HepG2 (cell line): ENCODE results near the gene TPSD1. TPM values are rescaled to one million over a fixed set of nuclear protein-coding genes. Genes with fewer than 3 reads are reported as not detected.

Source experiments
- ATAC-seq: fragments of 200-7000 bp; cut with Tn5 transposase; 3 replicates; pipeline ENCODE4 v1.9.1; 2020; ENCODE audit warnings: mild to moderate bottlenecking, moderate library complexity
- BruUV-seq: library from RNA; stranded (reverse); fragments of 400-500 nt; replicated peaks from 2 replicates; lab custom pipeline; 2021; lab: Mats Ljungman, UMichigan
- CTCF ChIA-PET: fragments of 300-600 bp; formaldehyde crosslinking; extraction: SDS; loops from one replicate; lab custom pipeline; 2021; ENCODE audit warnings: low total read pairs, inconsistent platforms, low intra/inter-chr PET ratio; lab: Yijun Ruan, JAX
- POLR2A ChIA-PET: fragments of 350-600 bp; sonication (Branson Sonifier 250); formaldehyde crosslinking; loops from one replicate; lab custom pipeline; 2020; ENCODE audit warnings: antibody characterized with exemption, inconsistent platforms; lab: Yijun Ruan, JAX
- DNase-seq: peaks from one replicate; pipeline ENCODE4 v3.0.0-alpha.2; 2015; ENCODE audit warnings: low spot score
- FAIRE-seq: peaks from 3 replicates; lab custom pipeline; 2011; peaks lifted over from hg19 to GRCh38; lab: Jason Lieb, UNC
- H2AFZ ChIP-seq: one replicate; pipeline ENCODE4 v1.6.1; 2011; ENCODE audit warnings: low read length, inconsistent platforms
- H3K27ac ChIP-seq: fragments of 300-600 bp; 3 replicates; pipeline ENCODE4 v1.8.0; 2011; ENCODE audit warnings: mixed run types, mild to moderate bottlenecking, mixed read lengths, low read length, inconsistent platforms; ENCODE audit not compliant: insufficient read depth; ENCODE audit errors: extremely low read length
- H3K27me3 ChIP-seq, 2 experiments: fragments of 200-600 bp in 1 of 2; 2 replicates in 1 of 2; 3 replicates in 1 of 2; pipeline versions ENCODE4 v1.6.0 to v1.8.0; 2011; ENCODE audit warnings: low read length in 2 of 2, mild to moderate bottlenecking in 2 of 2, moderate library complexity in 2 of 2, inconsistent platforms in 1 of 2; ENCODE audit not compliant: insufficient read depth in 2 of 2, control insufficient read depth in 1 of 2
- H3K36me3 ChIP-seq, 2 experiments: fragments of 200-600 bp in 1 of 2; replicated peaks in 1 of 2; 2 replicates in 1 of 2; 3 replicates in 1 of 2; pipeline versions ENCODE4 v1.5.1 to v1.8.0; 2011; ENCODE audit warnings: low read length in 2 of 2, inconsistent platforms in 1 of 2; ENCODE audit not compliant: insufficient read depth in 2 of 2, control insufficient read depth in 1 of 2
- H3K4me1 ChIP-seq: 2 replicates; pipeline ENCODE4 v1.5.1; 2012; ENCODE audit warnings: low read length, inconsistent platforms; ENCODE audit not compliant: insufficient read depth
- H3K4me2 ChIP-seq: 2 replicates; pipeline ENCODE4 v1.6.0; 2011; ENCODE audit warnings: low read depth, low read length, inconsistent platforms
- H3K4me3 ChIP-seq, 3 experiments: fragments of 200-600 bp in 1 of 3; sonication (generic), shearing (Covaris generic) in 1 of 3; replicated peaks in 1 of 3; 2 replicates each; pipeline ENCODE4 v1.5.1; 2011 to 2016; ENCODE audit warnings: low read length in 3 of 3, inconsistent platforms in 2 of 3, low read depth in 2 of 3, mild to moderate bottlenecking in 2 of 3, control low read depth in 1 of 3, mixed read lengths in 1 of 3; ENCODE audit not compliant: insufficient read depth in 1 of 3
- H3K79me2 ChIP-seq: one replicate; pipeline ENCODE4 v1.6.1; 2011; ENCODE audit warnings: low read length, inconsistent platforms; ENCODE audit not compliant: insufficient read depth
- H3K9ac ChIP-seq: 2 replicates; pipeline ENCODE4 v1.6.0; 2011; ENCODE audit warnings: mild to moderate bottlenecking, low read depth, low read length, inconsistent platforms; ENCODE audit not compliant: insufficient read depth
- H3K9me3 ChIP-seq: 2 replicates; pipeline ENCODE4 v1.5.1; 2012; ENCODE audit warnings: mild to moderate bottlenecking, low read length
- H4K20me1 ChIP-seq: 2 replicates; pipeline ENCODE4 v1.6.0; 2011; ENCODE audit warnings: inconsistent platforms, mild to moderate bottlenecking, low read length, moderate library complexity; ENCODE audit not compliant: insufficient read depth
- CEBPG ChIP-seq: IDR thresholded peaks from 2 replicates; pipeline ENCODE4 v1.6.1; 2016
- HNRNPK ChIP-seq: fragments of 200-400 bp; formaldehyde crosslinking; IDR thresholded peaks from 2 replicates; pipeline ENCODE4 v1.6.1; 2018; ENCODE audit warnings: low read length, low read depth, moderate library complexity, mild to moderate bottlenecking; ENCODE audit not compliant: poor library complexity, severe bottlenecking
- KMT2A ChIP-seq: sonication (generic); formaldehyde crosslinking; IDR thresholded peaks from 2 replicates; pipeline ENCODE4 v1.4.0; 2020; ENCODE audit warnings: missing genetic modification reagents
- NCOA2 ChIP-seq: sonication (generic); formaldehyde crosslinking; IDR thresholded peaks from 2 replicates; pipeline ENCODE4 v1.8.0; 2022; ENCODE audit warnings: inconsistent platforms
- NCOR1 ChIP-seq: fragments of 200-600 bp; sonication (generic); IDR thresholded peaks from 2 replicates; pipeline ENCODE4 v1.7.0; 2017; ENCODE audit warnings: antibody characterized with exemption, low read length, borderline replicate concordance
- NFYB ChIP-seq: sonication (generic); formaldehyde crosslinking; IDR thresholded peaks from 2 replicates; pipeline ENCODE4 v1.4.0; 2020; ENCODE audit warnings: missing genetic modification reagents
- NFYC ChIP-seq: IDR thresholded peaks from 2 replicates; pipeline ENCODE4 v1.6.1; 2016; ENCODE audit warnings: missing genetic modification reagents, missing compliant biosample characterization
- NR2F2 ChIP-seq: IDR thresholded peaks from 2 replicates; pipeline ENCODE4 v1.6.1; 2012; ENCODE audit warnings: low read depth, inconsistent platforms, borderline replicate concordance
- TCF7L2 ChIP-seq: IDR thresholded peaks from 2 replicates; pipeline ENCODE4 v1.6.1; 2011; ENCODE audit warnings: mild to moderate bottlenecking, low read depth, low read length, moderate library complexity
- ZBTB21 ChIP-seq: sonication (generic); formaldehyde crosslinking; IDR thresholded peaks from 2 replicates; pipeline ENCODE4 v1.4.0; 2020; ENCODE audit warnings: missing genetic modification reagents
- ZNF253 ChIP-seq: sonication (generic); formaldehyde crosslinking; IDR thresholded peaks from 2 replicates; pipeline ENCODE4 v1.8.0; 2022; ENCODE audit warnings: mild to moderate bottlenecking, missing genetic modification reagents, borderline replicate concordance
- ZNF274 ChIP-seq: sonication (generic); formaldehyde crosslinking; IDR thresholded peaks from 2 replicates; pipeline ENCODE4 v1.5.1; 2020; ENCODE audit warnings: mild to moderate bottlenecking, missing genetic modification reagents
- ZNF335 ChIP-seq: sonication (generic); formaldehyde crosslinking; IDR thresholded peaks from 2 replicates; pipeline ENCODE4 v1.4.0; 2020; ENCODE audit warnings: missing genetic modification reagents
- ZNF570 ChIP-seq: sonication (generic); formaldehyde crosslinking; IDR thresholded peaks from 2 replicates; pipeline ENCODE4 v1.4.0; 2020; ENCODE audit warnings: mild to moderate bottlenecking, missing genetic modification reagents, borderline replicate concordance
- ZNF614 ChIP-seq: IDR thresholded peaks from 2 replicates; pipeline ENCODE4 v1.6.1; 2018; ENCODE audit warnings: missing biosample characterization, missing genetic modification reagents, inconsistent platforms, borderline replicate concordance
- WGBS: methylation state at CpG from one replicate; pipeline ENCODE4 v1.1.6; 2017; ENCODE audit warnings: low lambda C conversion rate; 5-methylcytosine and 5-hydroxymethylcytosine counted together
- in situ Hi-C: cut with HindIII; loops from 2 replicates; pipeline ENCODE4 v1.10.0; 2017; ENCODE audit warnings: low pct_unique_long_range_greater_than_20kb; ENCODE audit not compliant: extremely low pct_ligation_motif_present
- intact Hi-C: fragments of 100-400 bp; cut with micrococcal nuclease; formaldehyde crosslinking; loops from one replicate; pipeline ENCODE4 v1.10.0; 2022; ENCODE audit not compliant: unreplicated experiment
- polyA plus RNA-seq, 8 experiments: library from polyadenylated mRNA; depleted of rRNA in 3 of 8; stranded (reverse) in 7 of 8; unstranded in 1 of 8; fragments of >200 nt; fragmentation: Illumina TruSeq in 4 of 8; extraction: Trizol in 4 of 8; gene quantifications; 2 replicates each; pipeline versions ENCODE4 v1.2.1 to v1.2.3, GENCODE V29; 2011 to 2016; ENCODE audit warnings: low read depth in 4 of 8, missing spikeins in 1 of 8, mixed read lengths in 1 of 8; ENCODE audit not compliant: insufficient read depth in 1 of 8
- total RNA-seq, 5 experiments: library from RNA; depleted of rRNA; stranded (reverse); fragments of >200 nt; fragmentation: Illumina TruSeq; extraction: Trizol; gene quantifications; 2 replicates each; pipeline ENCODE4 v1.2.3, GENCODE V29; 2016; ENCODE audit warnings: low read depth in 1 of 5
- TF ChIP-seq, protein P1 (sequence below): sonication (generic); formaldehyde crosslinking; IDR thresholded peaks from 2 replicates; pipeline ENCODE4 v1.4.0; 2020; ENCODE audit warnings: mild to moderate bottlenecking, missing genetic modification reagents
- TF ChIP-seq, protein P2 (sequence below): sonication (generic); formaldehyde crosslinking; IDR thresholded peaks from 2 replicates; pipeline ENCODE4 v1.9.0; 2021; ENCODE audit warnings: missing genetic modification reagents, borderline replicate concordance
- TF ChIP-seq, protein P3 (sequence below): sonication (generic); formaldehyde crosslinking; IDR thresholded peaks from 2 replicates; pipeline ENCODE4 v1.4.0; 2020; ENCODE audit warnings: missing genetic modification reagents, mild to moderate bottlenecking, borderline replicate concordance

TPSD1 gene
- total and polyA plus RNA-seq, 2 of the 13 experiments (the other 11 are each of a cell fraction or from before 2014, with no cell fraction given), result not detected

DNA sequence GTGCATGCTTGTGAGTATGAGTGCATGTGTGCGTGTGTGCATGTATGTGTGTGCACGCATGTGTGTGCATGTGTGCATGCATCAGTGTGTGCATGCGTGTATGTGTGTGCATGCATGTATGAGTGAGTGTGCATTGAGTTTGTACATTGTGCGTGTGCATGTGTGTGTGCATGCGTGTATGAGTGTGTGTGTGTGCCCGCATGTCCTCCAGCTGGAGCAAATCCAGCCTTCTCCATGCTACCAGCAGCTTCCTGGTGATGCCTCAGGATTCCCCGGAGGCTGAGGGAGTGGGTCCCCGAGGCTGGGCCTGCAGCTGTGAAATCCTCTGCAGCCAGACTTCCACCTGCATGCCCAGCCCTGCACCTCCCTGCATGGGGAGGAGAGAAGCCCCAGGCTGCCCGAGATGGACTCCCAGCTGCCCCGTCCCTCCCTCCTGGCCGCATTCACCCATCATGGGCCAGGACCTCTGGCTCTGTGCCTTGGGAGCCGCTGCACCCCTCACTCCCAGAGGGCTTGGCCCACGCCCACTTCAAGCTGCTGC, 9.3 kb downstream of the TPSD1 start (continued):
- no peak for TF ChIP-seq NCOA2
- no peak for TF ChIP-seq CEBPG
- no peak for TF ChIP-seq ZNF570 (CRISPR knock-in tag)

DNA sequence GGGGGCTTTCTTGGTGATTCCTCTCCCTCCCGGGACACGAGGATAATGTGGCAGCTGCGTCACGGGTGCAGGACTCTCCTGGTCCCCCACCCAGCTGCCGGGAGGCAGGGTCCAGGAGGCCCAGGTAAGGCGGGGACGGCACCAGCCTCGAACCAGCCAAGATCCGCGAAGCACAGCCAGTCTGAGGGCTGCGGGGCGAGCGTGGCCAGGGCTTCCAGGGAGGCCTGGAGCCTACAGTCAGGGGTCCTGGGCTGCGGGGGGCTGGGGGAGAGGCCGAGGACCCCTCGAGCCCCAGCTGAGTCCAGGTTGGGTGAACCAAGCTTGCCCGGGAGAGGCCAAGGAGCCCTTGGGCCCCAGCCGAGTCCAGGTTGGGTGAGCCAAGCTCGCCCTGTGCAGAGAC, 10.0 kb downstream of the TPSD1 start:
- H3K4me3 ChIP-seq, result no peak overlapping the region
- in situ Hi-C loops (no loop called here), intact Hi-C loops (no loop called here)
- H4K20me1 ChIP-seq, result no peaks in the 10 kb centered on the region
- 30% methylated on average over 15 of the region's 19 CpGs for WGBS
- POLR2A ChIA-PET, result no interaction called here
- no peak overlapping the region for H3K27ac ChIP-seq
- H3K4me1 ChIP-seq, result no peaks in the 10 kb centered on the region
- no peak overlapping the region for H3K4me2 ChIP-seq
- no peaks in the 10 kb centered on the region for H3K79me2 ChIP-seq
- DNase-seq (no peak), FAIRE-seq (no peak), ATAC-seq (no peak)
- no peaks in the 10 kb centered on the region for H3K9me3 ChIP-seq
- H3K9ac ChIP-seq, result no peak overlapping the region
- no peak overlapping the region for H2AFZ ChIP-seq
- peaks cover 10 to 48% of the 10 kb centered on the region in 2 experiments for H3K27me3 ChIP-seq
- no peaks in the 10 kb centered on the region for H3K36me3 ChIP-seq
- no TSS peak for BruUV-seq
- CTCF ChIA-PET, result no interaction called here
- no peak for TF ChIP-seq ZNF274 (CRISPR knock-in tag)
- no peak for TF ChIP-seq NCOR1
- TF ChIP-seq NFYC (CRISPR knock-in tag), result no peak
- TF ChIP-seq ZNF614 (CRISPR knock-in tag), result no peak
- TF ChIP-seq ZBTB21 (CRISPR knock-in tag), result no peak
- TF ChIP-seq TCF7L2, result no peak
- TF ChIP-seq NFYB (CRISPR knock-in tag), result no peak
- TF ChIP-seq, protein P1, sequence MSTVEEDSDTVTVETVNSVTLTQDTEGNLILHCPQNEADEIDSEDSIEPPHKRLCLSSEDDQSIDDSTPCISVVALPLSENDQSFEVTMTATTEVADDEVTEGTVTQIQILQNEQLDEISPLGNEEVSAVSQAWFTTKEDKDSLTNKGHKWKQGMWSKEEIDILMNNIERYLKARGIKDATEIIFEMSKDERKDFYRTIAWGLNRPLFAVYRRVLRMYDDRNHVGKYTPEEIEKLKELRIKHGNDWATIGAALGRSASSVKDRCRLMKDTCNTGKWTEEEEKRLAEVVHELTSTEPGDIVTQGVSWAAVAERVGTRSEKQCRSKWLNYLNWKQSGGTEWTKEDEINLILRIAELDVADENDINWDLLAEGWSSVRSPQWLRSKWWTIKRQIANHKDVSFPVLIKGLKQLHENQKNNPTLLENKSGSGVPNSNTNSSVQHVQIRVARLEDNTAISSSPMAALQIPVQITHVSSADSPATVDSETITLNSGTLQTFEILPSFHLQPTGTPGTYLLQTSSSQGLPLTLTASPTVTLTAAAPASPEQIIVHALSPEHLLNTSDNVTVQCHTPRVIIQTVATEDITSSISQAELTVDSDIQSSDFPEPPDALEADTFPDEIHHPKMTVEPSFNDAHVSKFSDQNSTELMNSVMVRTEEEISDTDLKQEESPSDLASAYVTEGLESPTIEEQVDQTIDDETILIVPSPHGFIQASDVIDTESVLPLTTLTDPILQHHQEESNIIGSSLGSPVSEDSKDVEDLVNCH (CRISPR knock-in tag), result no peak
- TF ChIP-seq, protein P2, sequence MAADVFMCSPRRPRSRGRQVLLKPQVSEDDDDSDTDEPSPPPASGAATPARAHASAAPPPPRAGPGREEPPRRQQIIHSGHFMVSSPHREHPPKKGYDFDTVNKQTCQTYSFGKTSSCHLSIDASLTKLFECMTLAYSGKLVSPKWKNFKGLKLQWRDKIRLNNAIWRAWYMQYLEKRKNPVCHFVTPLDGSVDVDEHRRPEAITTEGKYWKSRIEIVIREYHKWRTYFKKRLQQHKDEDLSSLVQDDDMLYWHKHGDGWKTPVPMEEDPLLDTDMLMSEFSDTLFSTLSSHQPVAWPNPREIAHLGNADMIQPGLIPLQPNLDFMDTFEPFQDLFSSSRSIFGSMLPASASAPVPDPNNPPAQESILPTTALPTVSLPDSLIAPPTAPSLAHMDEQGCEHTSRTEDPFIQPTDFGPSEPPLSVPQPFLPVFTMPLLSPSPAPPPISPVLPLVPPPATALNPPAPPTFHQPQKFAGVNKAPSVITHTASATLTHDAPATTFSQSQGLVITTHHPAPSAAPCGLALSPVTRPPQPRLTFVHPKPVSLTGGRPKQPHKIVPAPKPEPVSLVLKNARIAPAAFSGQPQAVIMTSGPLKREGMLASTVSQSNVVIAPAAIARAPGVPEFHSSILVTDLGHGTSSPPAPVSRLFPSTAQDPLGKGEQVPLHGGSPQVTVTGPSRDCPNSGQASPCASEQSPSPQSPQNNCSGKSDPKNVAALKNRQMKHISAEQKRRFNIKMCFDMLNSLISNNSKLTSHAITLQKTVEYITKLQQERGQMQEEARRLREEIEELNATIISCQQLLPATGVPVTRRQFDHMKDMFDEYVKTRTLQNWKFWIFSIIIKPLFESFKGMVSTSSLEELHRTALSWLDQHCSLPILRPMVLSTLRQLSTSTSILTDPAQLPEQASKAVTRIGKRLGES (CRISPR knock-in tag), result no peak
- TF ChIP-seq ZNF335, result no peak
- TF ChIP-seq HNRNPK, result no peak
- no peak for TF ChIP-seq NR2F2
- TF ChIP-seq KMT2A (CRISPR knock-in tag), result no peak
- no peak for TF ChIP-seq ZNF253
- TF ChIP-seq, protein P3, sequence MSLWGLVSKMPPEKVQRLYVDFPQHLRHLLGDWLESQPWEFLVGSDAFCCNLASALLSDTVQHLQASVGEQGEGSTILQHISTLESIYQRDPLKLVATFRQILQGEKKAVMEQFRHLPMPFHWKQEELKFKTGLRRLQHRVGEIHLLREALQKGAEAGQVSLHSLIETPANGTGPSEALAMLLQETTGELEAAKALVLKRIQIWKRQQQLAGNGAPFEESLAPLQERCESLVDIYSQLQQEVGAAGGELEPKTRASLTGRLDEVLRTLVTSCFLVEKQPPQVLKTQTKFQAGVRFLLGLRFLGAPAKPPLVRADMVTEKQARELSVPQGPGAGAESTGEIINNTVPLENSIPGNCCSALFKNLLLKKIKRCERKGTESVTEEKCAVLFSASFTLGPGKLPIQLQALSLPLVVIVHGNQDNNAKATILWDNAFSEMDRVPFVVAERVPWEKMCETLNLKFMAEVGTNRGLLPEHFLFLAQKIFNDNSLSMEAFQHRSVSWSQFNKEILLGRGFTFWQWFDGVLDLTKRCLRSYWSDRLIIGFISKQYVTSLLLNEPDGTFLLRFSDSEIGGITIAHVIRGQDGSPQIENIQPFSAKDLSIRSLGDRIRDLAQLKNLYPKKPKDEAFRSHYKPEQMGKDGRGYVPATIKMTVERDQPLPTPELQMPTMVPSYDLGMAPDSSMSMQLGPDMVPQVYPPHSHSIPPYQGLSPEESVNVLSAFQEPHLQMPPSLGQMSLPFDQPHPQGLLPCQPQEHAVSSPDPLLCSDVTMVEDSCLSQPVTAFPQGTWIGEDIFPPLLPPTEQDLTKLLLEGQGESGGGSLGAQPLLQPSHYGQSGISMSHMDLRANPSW (CRISPR knock-in tag), result no peak
